GF-D8 (cell line): Measurements from ENCODE around the gene ARFGEF3.
"Not testable (repeated sequence)": the region's sequence is repeated elsewhere in the genome, so short reads cannot be mapped to it uniquely, and the experiment has no call there.

ENCODE experiments used
- DNase-seq: peaks from one replicate; lab custom pipeline; 2025; lab: John Stamatoyannopoulos, UW

The ARFGEF3 gene

GRCh38 chr6:138277835-138278234, 116.1 kb downstream of the ARFGEF3 start:
- no peak for DNase-seq

GRCh38 chr6:138278326-138278725, 116.6 kb downstream of the ARFGEF3 start:
- DNase-seq = no peak

- no peak for DNase-seq
Observed at GRCh38 chr6:138285800-138286199, 124.1 kb downstream of the ARFGEF3 start.

GRCh38 chr6:138286698-138287097, 125.0 kb downstream of the ARFGEF3 start:
- DNase-seq = no peak

- no peak for DNase-seq
Observed at GRCh38 chr6:138287144-138287955, 125.6 kb downstream of the ARFGEF3 start.

GRCh38 chr6:138288428-138289085, 126.8 kb downstream of the ARFGEF3 start:
- not testable (repeated sequence) for DNase-seq

GRCh38 chr6:138289739-138290138, 128.0 kb downstream of the ARFGEF3 start:
- no peak for DNase-seq

GRCh38 chr6:138290423-138290962, 128.8 kb downstream of the ARFGEF3 start:
- DNase-seq = no peak

GRCh38 chr6:138291036-138291848, 129.5 kb downstream of the ARFGEF3 start:
- no peak for DNase-seq

- DNase-seq = no peak
Observed at GRCh38 chr6:138291849-138292181, 130.1 kb downstream of the ARFGEF3 start.

GRCh38 chr6:138292482-138292881, 130.7 kb downstream of the ARFGEF3 start:
- no peak for DNase-seq

GRCh38 chr6:138293428-138294395, 132.0 kb downstream of the ARFGEF3 start:
- DNase-seq = no peak

- DNase-seq = no peak
Observed at GRCh38 chr6:138296381-138296780, 134.6 kb downstream of the ARFGEF3 start.

GRCh38 chr6:138296786-138297185, 135.0 kb downstream of the ARFGEF3 start:
- DNase-seq = no peak

GRCh38 chr6:138297761-138298298, 136.1 kb downstream of the ARFGEF3 start:
- no peak for DNase-seq

- DNase-seq = no peak
Observed at GRCh38 chr6:138300469-138300868, 138.7 kb downstream of the ARFGEF3 start.

GRCh38 chr6:138302554-138302953, 140.8 kb downstream of the ARFGEF3 start:
- no peak for DNase-seq

GRCh38 chr6:138307352-138307751, 145.6 kb downstream of the ARFGEF3 start:
- no peak for DNase-seq

- no peak for DNase-seq
Observed at GRCh38 chr6:138307816-138308730, 146.3 kb downstream of the ARFGEF3 start.

- DNase-seq = no peak
Observed at GRCh38 chr6:138308731-138309110, 147.0 kb downstream of the ARFGEF3 start.
